Measurements from ENCODE around the gene TMEM74B. TPM values are rescaled to one million over a fixed set of nuclear protein-coding genes. Genes with fewer than 3 reads are reported as not detected.

TMEM74B gene
- total RNA-seq, 1 experiment from 2014 or later = 6.3 TPM

DNA sequence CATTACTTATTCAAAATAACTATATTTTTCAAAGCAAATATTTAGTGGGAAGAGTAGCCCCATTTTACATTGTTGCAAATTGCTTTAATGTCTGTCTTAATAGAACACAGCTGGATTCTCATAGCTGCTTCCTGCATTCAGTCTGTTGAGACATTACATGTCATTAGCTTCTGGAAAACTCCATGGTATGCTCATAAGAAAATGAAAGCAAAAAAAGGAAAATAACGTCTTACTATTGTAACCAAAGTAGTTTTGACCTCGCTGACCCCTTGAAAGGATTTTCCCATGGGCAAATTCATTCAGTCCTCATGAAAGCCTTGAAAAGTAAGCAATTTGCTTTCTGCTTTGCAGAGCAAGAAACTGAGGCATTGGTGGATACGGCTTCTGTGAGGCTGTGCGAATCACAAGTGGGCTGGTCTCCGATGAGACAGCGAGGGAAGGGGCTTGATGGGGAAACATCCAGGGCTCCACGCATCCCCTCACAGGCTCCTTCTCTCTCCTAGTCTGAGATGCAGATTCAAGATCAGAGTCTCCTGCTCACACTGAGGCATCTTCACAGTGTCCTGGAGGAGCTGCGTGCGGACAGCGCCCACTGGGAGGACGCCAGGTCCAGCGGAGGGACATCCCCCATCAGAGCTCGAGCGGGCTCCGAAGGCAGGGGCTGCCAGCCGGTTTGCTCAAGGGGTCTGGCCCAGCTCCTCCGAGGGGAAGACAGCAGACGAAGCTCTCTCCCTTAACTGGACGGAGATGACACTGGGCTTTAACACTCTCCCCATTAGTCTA lies 21.8 kb upstream of the TMEM74B start:
- H3K79me2 ChIP-seq (ENCODE audit: low read length) = no peaks in the 10 kb centered on the region
- H3K27me3 ChIP-seq (ENCODE audit: low read length) = no peaks in the 10 kb centered on the region
- peaks cover 5% of the 10 kb centered on the region; the same call in 1 of the 2 replicates for H3K4me1 ChIP-seq (ENCODE audit: insufficient read depth, low read length)
- no peaks in the 10 kb centered on the region for H3K9me3 ChIP-seq (ENCODE audit: low read length)
- ChIA-PET CTCF (no interaction called here), POLR2A (ENCODE audit: unreplicated experiment) (no interaction called here)
- H3K9ac ChIP-seq (ENCODE audit: low read length) = no peak overlapping the region
- no peak overlapping the region for H3K4me2 ChIP-seq (ENCODE audit: low read length)
- H2AFZ ChIP-seq (ENCODE audit: low read length) = no peak overlapping the region
- no peaks in the 10 kb centered on the region for H4K20me1 ChIP-seq (ENCODE audit: low read length)
- H3K4me3 ChIP-seq (ENCODE audit: low read length) = no peak overlapping the region
- BruUV-seq (replicated peaks) = no TSS peak
- ATAC-seq (no peak), DNase-seq (no peak)
- H3K27ac ChIP-seq (ENCODE audit: low read length) = no peak overlapping the region
- intact Hi-C loops (cut with micrococcal nuclease) = no loop called here
- H3K36me3 ChIP-seq (ENCODE audit: low read depth, low read length) = no peaks in the 10 kb centered on the region
- H3K9me2 ChIP-seq (replicated peaks; ENCODE audit: low read length) = no peaks in the 10 kb centered on the region
- TF ChIP-seq EZH2phosphoT487 (IDR thresholded peaks at IDR 0.05; ENCODE audit: borderline replicate concordance, low read length) = no peak
- TF ChIP-seq, protein P1, sequence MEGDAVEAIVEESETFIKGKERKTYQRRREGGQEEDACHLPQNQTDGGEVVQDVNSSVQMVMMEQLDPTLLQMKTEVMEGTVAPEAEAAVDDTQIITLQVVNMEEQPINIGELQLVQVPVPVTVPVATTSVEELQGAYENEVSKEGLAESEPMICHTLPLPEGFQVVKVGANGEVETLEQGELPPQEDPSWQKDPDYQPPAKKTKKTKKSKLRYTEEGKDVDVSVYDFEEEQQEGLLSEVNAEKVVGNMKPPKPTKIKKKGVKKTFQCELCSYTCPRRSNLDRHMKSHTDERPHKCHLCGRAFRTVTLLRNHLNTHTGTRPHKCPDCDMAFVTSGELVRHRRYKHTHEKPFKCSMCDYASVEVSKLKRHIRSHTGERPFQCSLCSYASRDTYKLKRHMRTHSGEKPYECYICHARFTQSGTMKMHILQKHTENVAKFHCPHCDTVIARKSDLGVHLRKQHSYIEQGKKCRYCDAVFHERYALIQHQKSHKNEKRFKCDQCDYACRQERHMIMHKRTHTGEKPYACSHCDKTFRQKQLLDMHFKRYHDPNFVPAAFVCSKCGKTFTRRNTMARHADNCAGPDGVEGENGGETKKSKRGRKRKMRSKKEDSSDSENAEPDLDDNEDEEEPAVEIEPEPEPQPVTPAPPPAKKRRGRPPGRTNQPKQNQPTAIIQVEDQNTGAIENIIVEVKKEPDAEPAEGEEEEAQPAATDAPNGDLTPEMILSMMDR (conservative IDR thresholded peaks at IDR 0.05; ENCODE audit: low read depth, low read length) = no peak
- TF ChIP-seq EZH2 (IDR thresholded peaks at IDR 0.05; ENCODE audit: low read length, unreplicated experiment) = no peak
- no peaks in the 10 kb centered on the region for H3F3A ChIP-seq (ENCODE audit: low read length, unreplicated experiment)

DNA sequence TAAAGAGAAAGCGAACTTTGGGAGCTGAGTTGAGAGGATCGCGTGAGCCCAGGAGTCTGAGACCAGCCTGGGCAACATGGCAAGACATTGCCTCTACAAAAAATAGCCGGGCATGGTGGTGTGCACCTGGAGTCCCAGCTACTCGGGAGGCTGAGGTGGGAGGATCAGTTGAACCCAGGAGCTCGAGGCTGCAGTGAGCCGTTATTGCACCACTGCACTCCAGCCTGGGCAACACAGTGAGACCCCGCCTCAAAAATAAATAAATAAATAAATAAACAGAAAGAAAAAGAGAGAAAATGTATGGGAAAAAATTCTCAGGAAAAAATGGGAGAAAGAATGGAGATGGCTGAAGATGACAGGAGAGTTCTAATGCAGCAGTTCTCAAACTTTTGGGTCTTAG lies 21.0 kb upstream of the TMEM74B start:
- Histone ChIP-seq H3K36me3 (ENCODE audit: low read depth, low read length) (no peaks in the 10 kb centered on the region), H2AFZ (ENCODE audit: low read length) (no peak overlapping the region), H3K4me1 (ENCODE audit: insufficient read depth, low read length) (peaks cover 5% of the 10 kb centered on the region; the same call in 1 of the 2 replicates), H3K9ac (ENCODE audit: low read length) (no peak overlapping the region), H3K4me2 (ENCODE audit: low read length) (no peak overlapping the region), H3K9me3 (ENCODE audit: low read length) (no peaks in the 10 kb centered on the region), H3K27me3 (ENCODE audit: low read length) (no peaks in the 10 kb centered on the region), H3K9me2 (replicated peaks; ENCODE audit: low read length) (no peaks in the 10 kb centered on the region), H3K27ac (ENCODE audit: low read length) (no peak overlapping the region), H3F3A (ENCODE audit: low read length, unreplicated experiment) (no peaks in the 10 kb centered on the region), H4K20me1 (ENCODE audit: low read length) (no peaks in the 10 kb centered on the region), H3K4me3 (ENCODE audit: low read length) (no peak overlapping the region), H3K79me2 (ENCODE audit: low read length) (no peaks in the 10 kb centered on the region)
- CTCF ChIA-PET = interaction anchor here (0.6 kb wide), 1 partner anchor 165 kb away, joined by 3 read pairs; no protein-coding TSS in a partner anchor
- ATAC-seq = no peak
- intact Hi-C loops (cut with micrococcal nuclease) = no loop called here
- no TSS peak for BruUV-seq (replicated peaks)
- POLR2A ChIA-PET (ENCODE audit: unreplicated experiment) = no interaction called here
- no peak for DNase-seq
- TF ChIP-seq, protein P1 (conservative IDR thresholded peaks at IDR 0.05; ENCODE audit: low read depth, low read length) = no peak
- no peak for TF ChIP-seq EZH2phosphoT487 (IDR thresholded peaks at IDR 0.05; ENCODE audit: borderline replicate concordance, low read length)
- TF ChIP-seq EZH2 (IDR thresholded peaks at IDR 0.05; ENCODE audit: low read length, unreplicated experiment) = no peak

DNA sequence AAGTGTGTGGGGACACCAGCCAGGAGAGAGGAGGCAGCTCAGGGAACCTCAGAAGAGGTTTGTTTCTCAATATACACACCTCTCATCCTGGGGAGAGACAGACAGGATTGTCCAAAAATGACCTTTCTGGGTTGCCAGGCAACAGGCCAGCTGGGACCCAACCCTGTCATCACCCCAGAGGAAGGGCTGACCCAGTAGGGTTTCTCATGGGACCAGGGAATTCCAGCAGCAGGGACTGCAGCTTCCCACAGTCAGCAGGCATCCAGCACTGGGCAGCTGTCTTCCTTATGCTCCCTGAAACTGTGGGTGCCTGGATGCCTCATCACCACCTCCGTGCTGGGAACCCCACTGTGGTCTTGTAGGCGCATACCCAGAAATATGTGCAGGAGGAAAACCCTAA lies 19.8 kb upstream of the TMEM74B start:
- no peak overlapping the region for H2AFZ ChIP-seq (ENCODE audit: low read length)
- H3K4me1 ChIP-seq (ENCODE audit: insufficient read depth, low read length) = peaks cover 5% of the 10 kb centered on the region; the same call in 1 of the 2 replicates
- POLR2A ChIA-PET (ENCODE audit: unreplicated experiment) = no interaction called here
- H3K4me3 ChIP-seq (ENCODE audit: low read length) = no peak overlapping the region
- no peaks in the 10 kb centered on the region for H3K79me2 ChIP-seq (ENCODE audit: low read length)
- H3K4me2 ChIP-seq (ENCODE audit: low read length) = no peak overlapping the region
- DNase-seq = no peak
- CTCF ChIA-PET = no interaction called here
- no peaks in the 10 kb centered on the region for H3K27me3 ChIP-seq (ENCODE audit: low read length)
- BruUV-seq (replicated peaks) = no TSS peak
- ATAC-seq = no peak
- no peaks in the 10 kb centered on the region for H3K36me3 ChIP-seq (ENCODE audit: low read depth, low read length)
- no peaks in the 10 kb centered on the region for H3F3A ChIP-seq (ENCODE audit: low read length, unreplicated experiment)
- no peak overlapping the region for H3K9ac ChIP-seq (ENCODE audit: low read length)
- H3K9me2 ChIP-seq (replicated peaks; ENCODE audit: low read length) = no peaks in the 10 kb centered on the region
- no peaks in the 10 kb centered on the region for H3K9me3 ChIP-seq (ENCODE audit: low read length)
- TF ChIP-seq EZH2 (IDR thresholded peaks at IDR 0.05; ENCODE audit: low read length, unreplicated experiment) = no peak
- TF ChIP-seq, protein P1 (conservative IDR thresholded peaks at IDR 0.05; ENCODE audit: low read depth, low read length) = no peak
- no peak for TF ChIP-seq EZH2phosphoT487 (IDR thresholded peaks at IDR 0.05; ENCODE audit: borderline replicate concordance, low read length)
- H3K27ac ChIP-seq (ENCODE audit: low read length) = no peak overlapping the region
- H4K20me1 ChIP-seq (ENCODE audit: low read length) = no peaks in the 10 kb centered on the region
- intact Hi-C loops (cut with micrococcal nuclease) = no loop called here

Data from PC-3 (cell line).